Astrocyte of the spinal cord (primary cell): ENCODE results near the gene SOCS3.
A peak's percentile ranks its signal among the peaks of the same experiment; 100 is the strongest.

Source experiments
- DNase-seq: peaks from one replicate; pipeline ENCODE4 v3.0.0; 2011; ENCODE audit warnings: low read depth, low spot score
- H3K4me3 ChIP-seq: 2 replicates; pipeline ENCODE4 v1.5.1; 2011; ENCODE audit warnings: low read depth, mild to moderate bottlenecking, low read length, moderate library complexity
- in situ Hi-C: cut with HindIII; loops from 2 replicates; pipeline ENCODE4 v1.10.0; 2017; ENCODE audit warnings: low sequenced_read_pairs
- TF ChIP-seq, protein P1 (sequence below): IDR thresholded peaks from 2 replicates; pipeline ENCODE4 v1.5.1; 2012; ENCODE audit warnings: low read depth, mild to moderate bottlenecking, low read length, inconsistent platforms

Gene SOCS3

DNA sequence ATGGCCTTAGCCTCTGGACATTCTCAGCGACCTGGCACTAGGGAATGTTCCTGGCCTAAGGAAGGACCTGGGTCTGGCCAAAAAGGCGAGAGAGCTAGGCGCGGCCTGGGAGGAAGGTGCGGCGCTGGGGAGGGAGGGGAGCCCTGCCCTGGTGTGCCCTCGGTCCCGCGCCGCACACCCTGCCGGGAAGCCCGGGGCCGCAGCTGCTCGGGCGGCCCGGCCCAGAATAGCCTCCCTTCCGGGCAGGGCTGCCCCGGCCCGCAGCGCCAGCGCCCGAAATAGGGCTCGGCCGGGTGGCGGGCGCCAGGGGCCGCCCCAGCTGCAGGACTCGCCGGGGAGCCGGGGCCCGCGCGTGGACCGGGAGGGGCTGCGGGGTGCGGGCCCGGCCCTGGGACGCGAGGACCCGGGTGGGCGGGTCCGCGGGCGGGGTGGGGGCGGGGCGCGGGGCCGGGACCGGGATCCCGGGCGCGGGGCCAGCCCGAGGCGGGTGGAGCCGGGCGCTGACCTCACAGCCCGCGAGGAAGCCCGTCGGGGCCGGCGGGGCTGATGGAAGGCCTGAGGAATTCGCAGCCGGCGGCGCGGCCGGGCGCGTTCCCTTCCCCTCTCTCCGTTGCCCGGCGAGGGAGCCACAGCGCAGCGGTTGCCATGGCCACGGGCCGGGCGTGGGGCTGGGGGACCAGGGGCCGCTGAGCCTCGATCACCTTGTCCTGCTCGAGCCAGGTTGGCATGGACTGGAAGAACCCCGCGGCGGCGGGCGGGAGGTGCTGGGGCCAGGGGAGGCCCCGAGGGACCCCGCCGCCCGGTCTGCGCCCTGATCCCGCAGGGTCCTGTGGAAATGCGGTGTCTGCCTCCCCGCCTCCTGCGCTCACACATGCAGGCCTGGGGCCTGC lies 18.1 kb downstream of the SOCS3 start:
- DNase-seq: peak; percentile 85

DNA sequence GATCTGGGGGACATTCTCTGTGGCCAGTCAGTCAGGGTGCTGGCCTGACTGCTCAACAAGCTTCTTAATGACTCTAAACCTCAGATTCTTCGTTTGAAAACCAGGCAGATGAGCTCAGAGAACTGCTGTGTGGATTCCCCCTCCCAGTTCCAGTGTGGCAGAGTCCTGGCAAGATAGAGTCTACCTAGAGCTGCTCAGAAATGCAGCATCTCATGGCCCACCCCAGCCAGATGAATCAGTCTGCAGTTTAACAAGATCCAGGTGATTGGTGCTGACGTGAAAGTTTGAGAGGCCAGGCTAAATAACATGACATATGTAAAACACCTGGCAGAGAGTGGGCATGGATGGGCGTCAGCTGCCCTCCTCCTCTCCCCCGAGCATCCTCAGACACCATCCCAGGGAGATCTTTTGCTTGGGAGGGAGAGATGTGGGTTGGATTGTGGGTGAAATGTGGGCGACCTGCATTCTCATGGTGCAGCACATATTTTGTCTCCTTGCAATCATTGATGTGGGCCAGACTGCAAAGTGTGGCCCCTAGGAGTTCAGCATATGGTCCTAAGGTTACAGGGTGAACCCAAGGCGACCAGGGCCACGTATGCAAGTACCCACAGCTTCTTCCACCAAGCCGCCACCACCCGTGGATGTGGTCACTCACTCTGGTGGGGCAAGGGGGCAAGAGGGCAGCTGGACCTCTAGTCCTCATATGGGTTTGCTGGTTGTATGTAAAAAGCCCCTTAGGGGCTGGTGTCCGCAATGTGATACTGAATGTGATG lies 19.5 kb downstream of the SOCS3 start:
- no peak for DNase-seq
- no peak overlapping the region for H3K4me3 ChIP-seq
- TF ChIP-seq, protein P1, sequence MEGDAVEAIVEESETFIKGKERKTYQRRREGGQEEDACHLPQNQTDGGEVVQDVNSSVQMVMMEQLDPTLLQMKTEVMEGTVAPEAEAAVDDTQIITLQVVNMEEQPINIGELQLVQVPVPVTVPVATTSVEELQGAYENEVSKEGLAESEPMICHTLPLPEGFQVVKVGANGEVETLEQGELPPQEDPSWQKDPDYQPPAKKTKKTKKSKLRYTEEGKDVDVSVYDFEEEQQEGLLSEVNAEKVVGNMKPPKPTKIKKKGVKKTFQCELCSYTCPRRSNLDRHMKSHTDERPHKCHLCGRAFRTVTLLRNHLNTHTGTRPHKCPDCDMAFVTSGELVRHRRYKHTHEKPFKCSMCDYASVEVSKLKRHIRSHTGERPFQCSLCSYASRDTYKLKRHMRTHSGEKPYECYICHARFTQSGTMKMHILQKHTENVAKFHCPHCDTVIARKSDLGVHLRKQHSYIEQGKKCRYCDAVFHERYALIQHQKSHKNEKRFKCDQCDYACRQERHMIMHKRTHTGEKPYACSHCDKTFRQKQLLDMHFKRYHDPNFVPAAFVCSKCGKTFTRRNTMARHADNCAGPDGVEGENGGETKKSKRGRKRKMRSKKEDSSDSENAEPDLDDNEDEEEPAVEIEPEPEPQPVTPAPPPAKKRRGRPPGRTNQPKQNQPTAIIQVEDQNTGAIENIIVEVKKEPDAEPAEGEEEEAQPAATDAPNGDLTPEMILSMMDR: no peak
- in situ Hi-C loops: no loop called here

More for the DNA sequence above, 18.1 kb downstream of the SOCS3 start:
- in situ Hi-C loops: no loop called here
- TF ChIP-seq, protein P1: no peak
- H3K4me3 ChIP-seq: peak overlapping the region; percentile 13

DNA sequence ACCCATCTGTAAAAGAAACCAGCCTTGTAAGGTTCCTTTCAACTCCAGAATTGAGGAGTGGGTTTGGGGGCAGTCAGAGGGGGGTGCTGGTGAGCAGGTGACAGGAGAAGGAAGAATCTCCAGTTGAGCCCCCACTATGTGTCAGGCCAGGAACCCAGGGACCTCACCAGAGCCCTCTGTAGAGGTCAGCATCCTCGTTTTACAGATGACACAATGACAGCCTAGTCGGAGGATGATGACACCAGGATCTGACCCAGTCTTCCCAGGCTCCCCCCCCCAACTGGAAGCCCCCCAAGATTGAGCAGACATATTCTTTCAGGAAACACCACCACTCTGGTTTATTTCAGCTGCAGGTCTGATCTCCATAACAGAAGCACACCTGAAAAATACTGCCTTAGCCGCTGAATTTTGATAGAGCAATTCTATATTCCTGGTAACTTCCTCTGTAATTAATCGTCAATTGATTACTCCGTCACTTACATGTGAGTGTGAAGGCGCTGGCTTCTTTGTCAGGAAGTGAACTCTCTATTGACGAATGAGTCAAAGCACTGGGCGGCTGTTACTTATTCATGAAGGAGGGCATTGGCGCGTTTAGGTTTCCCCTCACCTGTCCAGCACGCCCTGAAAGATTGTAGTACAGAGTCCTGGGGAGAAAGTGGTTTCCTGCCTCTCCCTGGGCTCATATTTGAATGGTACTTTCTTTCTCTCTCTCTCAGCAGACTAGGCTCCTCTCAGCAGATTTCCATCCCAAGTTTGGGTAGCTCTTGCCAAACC lies 21.2 kb downstream of the SOCS3 start:
- no peak overlapping the region for H3K4me3 ChIP-seq
- TF ChIP-seq, protein P1: no peak
- in situ Hi-C loops: no loop called here
- DNase-seq: no peak

DNA sequence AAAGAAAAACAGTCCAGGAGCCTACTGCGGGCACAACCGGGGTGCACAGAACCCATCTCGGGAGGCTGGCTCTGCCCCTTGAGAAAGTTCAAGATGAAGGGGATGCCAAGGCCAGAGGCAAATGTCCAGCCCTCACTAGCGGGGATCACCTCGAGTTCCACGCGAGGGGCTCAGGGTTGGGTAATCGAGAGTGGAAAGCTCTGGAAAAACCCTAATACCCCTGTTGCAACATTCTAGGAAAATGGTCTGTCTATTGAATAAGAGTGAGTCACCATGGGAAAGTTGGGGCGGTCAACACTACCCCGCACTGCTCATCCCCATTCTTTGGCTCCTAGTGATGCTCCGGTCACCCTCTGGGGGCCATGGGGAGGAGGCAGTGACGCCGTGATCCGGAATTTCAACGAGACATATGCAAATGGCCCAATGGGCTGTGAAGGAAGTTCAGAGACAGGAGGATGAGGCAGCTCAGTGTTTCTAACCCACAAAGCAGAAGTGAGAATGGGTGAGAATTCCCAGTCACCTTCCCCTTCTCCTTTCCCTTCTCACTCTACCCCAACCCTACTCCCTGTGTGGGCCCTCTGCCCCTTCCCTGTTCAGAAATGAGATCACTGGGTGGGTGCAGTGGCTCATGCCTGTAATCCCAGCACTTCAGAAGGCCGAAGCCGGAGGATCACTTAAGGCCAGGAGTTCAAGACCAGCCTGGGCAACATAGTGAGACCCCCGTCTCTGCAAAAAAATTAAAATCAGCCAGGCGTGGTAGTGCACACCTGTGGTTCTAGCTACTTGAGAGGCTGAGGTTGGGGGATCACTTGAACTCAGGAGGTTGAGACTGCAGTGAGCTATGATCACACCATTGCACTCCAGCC lies 22.4 kb downstream of the SOCS3 start:
- in situ Hi-C loops: no loop called here
- no peak overlapping the region for H3K4me3 ChIP-seq
- TF ChIP-seq, protein P1: no peak
- DNase-seq: peak; percentile 65

DNA sequence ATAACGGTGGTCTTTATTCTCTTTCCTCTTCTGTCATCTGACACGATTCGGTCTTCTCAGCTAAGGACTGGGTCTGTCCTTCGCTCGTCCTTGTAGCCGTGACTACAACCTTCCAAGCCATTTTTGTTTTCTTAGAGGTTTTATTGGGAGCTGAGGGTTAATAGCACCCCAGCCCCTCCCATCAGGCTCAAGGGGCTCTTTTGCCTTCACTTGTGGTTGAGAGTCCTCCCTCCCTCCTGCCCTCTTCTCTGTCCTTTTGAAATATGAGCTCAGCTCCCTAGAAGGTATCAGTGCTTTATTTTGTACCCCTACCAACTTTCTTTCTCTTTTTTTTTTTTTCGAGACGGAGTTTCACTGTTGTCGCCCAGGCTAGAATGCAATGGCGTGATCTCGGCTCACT lies 24.7 kb downstream of the SOCS3 start:
- DNase-seq: no peak
- no peak overlapping the region for H3K4me3 ChIP-seq
- TF ChIP-seq, protein P1: no peak
- in situ Hi-C loops: no loop called here
